ENCODE measurements around the gene PAX5.

- TF ChIP-seq FOXM1 (IDR thresholded peaks at IDR 0.05; ENCODE audit: borderline replicate concordance, low read depth) (no peak), CEBPB (IDR thresholded peaks at IDR 0.05) (no peak), EP300 (IDR thresholded peaks at IDR 0.05; ENCODE audit: borderline replicate concordance) (no peak)
These were observed 235.6 kb downstream of the PAX5 start for GRCh38 chr9:36798350-36799065.
